SU-DHL-6 (cell line): ENCODE results near the gene PDGFB.

Source experiments
- H2AFZ ChIP-seq: fragments of 200-600 bp; sonication (generic); 2 replicates; pipeline ENCODE4 v1.6.1; 2014; ENCODE audit warnings: low read depth, mild to moderate bottlenecking, moderate library complexity, mixed read lengths, antibody characterized with exemption, low read length; ENCODE audit not compliant: severe bottlenecking
- H3F3A ChIP-seq: fragments of 200-600 bp; shearing (Covaris generic); 2 replicates; pipeline ENCODE4 v1.6.0; 2016; ENCODE audit warnings: antibody characterized with exemption, mild to moderate bottlenecking; ENCODE audit not compliant: insufficient read depth
- H3K27ac ChIP-seq: fragments of 200-600 bp; sonication (generic); 2 replicates; pipeline ENCODE4 v1.5.1; 2016; ENCODE audit warnings: low read depth, mild to moderate bottlenecking, low read length, moderate library complexity, mixed read lengths
- H3K27me3 ChIP-seq: fragments of 200-600 bp; sonication (generic), shearing (Covaris generic); 2 replicates; pipeline ENCODE4 v1.6.0; 2014; ENCODE audit warnings: mild to moderate bottlenecking, low read length
- H3K36me3 ChIP-seq: fragments of 200-600 bp; sonication (generic); 2 replicates; pipeline ENCODE4 v1.6.1; 2014; ENCODE audit warnings: mild to moderate bottlenecking, low read length, mixed read lengths
- H3K4me2 ChIP-seq: fragments of 300-600, 200-600 bp; shearing (Covaris generic), sonication (generic); 2 replicates; pipeline ENCODE4 v1.6.0; 2014; ENCODE audit warnings: low read length, low read depth, mild to moderate bottlenecking; ENCODE audit not compliant: poor library complexity, severe bottlenecking
- H3K4me3 ChIP-seq: fragments of 200-600 bp; sonication (generic); 2 replicates; pipeline ENCODE4 v1.5.1; 2014; ENCODE audit warnings: antibody characterized with exemption, low read length, mild to moderate bottlenecking, mixed read lengths; ENCODE audit not compliant: insufficient read depth, poor library complexity, severe bottlenecking
- H3K79me2 ChIP-seq: fragments of 200-600 bp; sonication (generic); 2 replicates; pipeline ENCODE4 v1.6.1; 2014; ENCODE audit warnings: mild to moderate bottlenecking, low read length, moderate library complexity; ENCODE audit not compliant: insufficient read depth
- H3K9ac ChIP-seq: fragments of 200-600 bp; sonication (generic); 2 replicates; pipeline ENCODE4 v1.7.0; 2014; ENCODE audit warnings: mild to moderate bottlenecking, low read length
- H3K9me2 ChIP-seq: fragments of 200-600 bp; sonication (generic); replicated peaks from 2 replicates; pipeline ENCODE4 v1.6.1; 2014; ENCODE audit warnings: low read length; ENCODE audit not compliant: insufficient read depth
- H3K9me3 ChIP-seq: fragments of 200-600 bp; sonication (generic); 2 replicates; pipeline ENCODE4 v1.6.1; 2014; ENCODE audit warnings: low read length, mixed read lengths; ENCODE audit not compliant: insufficient read depth
- H4K20me1 ChIP-seq: fragments of 200-600 bp; sonication (generic); 2 replicates; pipeline ENCODE4 v1.6.1; 2014; ENCODE audit warnings: low read depth, mild to moderate bottlenecking, antibody characterized with exemption, low read length, moderate library complexity, mixed read lengths
- CTCF ChIP-seq: fragments of 200-600 bp; sonication (generic); IDR thresholded peaks from one replicate; pipeline ENCODE4 v1.5.1; 2017; ENCODE audit warnings: antibody characterized with exemption, mild to moderate bottlenecking, low read length, moderate library complexity; ENCODE audit not compliant: insufficient read depth, poor library complexity, severe bottlenecking
- EZH2phosphoT487 ChIP-seq: fragments of 200-600 bp; sonication (generic), shearing (Covaris generic); conservative IDR thresholded peaks from 2 replicates; pipeline ENCODE4 v1.6.1; 2018; ENCODE audit warnings: mild to moderate bottlenecking, antibody characterized with exemption, low read length, moderate library complexity, mixed read lengths

PDGFB gene

GRCh38 chr22:39280250-39280649 is 35.5 kb upstream of the PDGFB start:
- H3K79me2 ChIP-seq, result no peaks in the 10 kb centered on the region
- no peak overlapping the region for H2AFZ ChIP-seq
- TF ChIP-seq EZH2phosphoT487 (no peak), CTCF (no peak)
- no peaks in the 10 kb centered on the region for H4K20me1 ChIP-seq
- H3F3A ChIP-seq, result no peaks in the 10 kb centered on the region
- no peak overlapping the region for H3K9ac ChIP-seq
- no peaks in the 10 kb centered on the region for H3K36me3 ChIP-seq
- no peaks in the 10 kb centered on the region for H3K9me3 ChIP-seq
- no peak overlapping the region for H3K4me3 ChIP-seq
- H3K27ac ChIP-seq, result no peak overlapping the region
- no peaks in the 10 kb centered on the region for H3K9me2 ChIP-seq
- no peak overlapping the region for H3K4me2 ChIP-seq
- H3K27me3 ChIP-seq, result no peaks in the 10 kb centered on the region

- no peaks in the 10 kb centered on the region for H4K20me1 ChIP-seq
- H3K36me3 ChIP-seq, result no peaks in the 10 kb centered on the region
- H3K9me2 ChIP-seq, result no peaks in the 10 kb centered on the region
- no peak overlapping the region for H2AFZ ChIP-seq
- TF ChIP-seq EZH2phosphoT487 (no peak), CTCF (no peak)
- H3K4me3 ChIP-seq, result no peak overlapping the region
- H3K4me2 ChIP-seq, result no peak overlapping the region
- no peaks in the 10 kb centered on the region for H3K9me3 ChIP-seq
- H3K79me2 ChIP-seq, result no peaks in the 10 kb centered on the region
- H3F3A ChIP-seq, result no peaks in the 10 kb centered on the region
- H3K27ac ChIP-seq, result no peak overlapping the region
- no peaks in the 10 kb centered on the region for H3K27me3 ChIP-seq
- H3K9ac ChIP-seq, result no peak overlapping the region
These were observed 34.5 kb upstream of the PDGFB start for GRCh38 chr22:39279170-39279850.

GRCh38 chr22:39278040-39278439 is 33.3 kb upstream of the PDGFB start:
- Histone ChIP-seq H2AFZ (no peak overlapping the region), H3K4me2 (no peak overlapping the region), H3K79me2 (no peaks in the 10 kb centered on the region), H4K20me1 (no peaks in the 10 kb centered on the region), H3K36me3 (no peaks in the 10 kb centered on the region), H3K9me3 (no peaks in the 10 kb centered on the region), H3K27ac (no peak overlapping the region), H3K9me2 (no peaks in the 10 kb centered on the region), H3K4me3 (no peak overlapping the region), H3K27me3 (no peaks in the 10 kb centered on the region), H3F3A (no peaks in the 10 kb centered on the region), H3K9ac (no peak overlapping the region)
- TF ChIP-seq CTCF (no peak), EZH2phosphoT487 (no peak)
